ENCODE results near the gene PAPSS2.

PAPSS2 gene

DNA sequence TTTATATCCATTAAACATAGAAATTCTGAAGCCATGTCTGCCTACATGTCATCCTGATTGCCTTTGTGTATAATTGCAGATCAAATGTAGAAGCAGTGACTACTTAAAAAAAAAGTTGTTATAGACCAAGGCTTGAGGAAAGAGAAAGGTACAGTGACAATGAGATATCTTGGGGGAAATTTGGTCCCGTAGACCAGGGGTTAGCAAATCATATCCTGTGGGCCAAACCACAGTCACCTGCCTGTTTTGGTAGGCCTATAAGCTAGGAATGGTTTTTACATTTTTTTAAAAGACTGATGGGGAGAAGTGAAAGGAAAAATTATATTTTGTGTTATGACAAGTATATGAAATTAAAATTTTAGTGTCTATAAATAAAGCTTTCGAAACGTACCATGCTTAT is 12.9 kb downstream of the PAPSS2 start:
- no peak for DNase-seq

DNA sequence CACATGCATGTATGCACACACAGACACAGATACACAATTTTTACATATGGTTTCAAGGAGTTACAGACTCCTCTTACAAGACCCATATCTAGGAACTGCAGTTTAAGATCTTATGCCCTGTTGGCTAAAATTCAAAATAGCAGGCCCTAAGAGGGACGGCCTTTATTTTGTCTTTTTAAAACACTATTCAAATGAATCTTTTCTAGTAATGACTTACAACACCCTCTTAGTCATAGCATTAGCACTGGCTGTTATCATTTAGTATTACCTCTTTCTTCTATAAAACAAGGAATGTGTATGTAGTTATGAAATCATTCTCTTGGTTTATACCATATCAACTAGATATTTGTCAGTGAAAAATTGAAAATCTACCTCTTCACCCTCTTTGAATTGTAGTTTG is 15.3 kb downstream of the PAPSS2 start:
- DNase-seq = no peak

DNA sequence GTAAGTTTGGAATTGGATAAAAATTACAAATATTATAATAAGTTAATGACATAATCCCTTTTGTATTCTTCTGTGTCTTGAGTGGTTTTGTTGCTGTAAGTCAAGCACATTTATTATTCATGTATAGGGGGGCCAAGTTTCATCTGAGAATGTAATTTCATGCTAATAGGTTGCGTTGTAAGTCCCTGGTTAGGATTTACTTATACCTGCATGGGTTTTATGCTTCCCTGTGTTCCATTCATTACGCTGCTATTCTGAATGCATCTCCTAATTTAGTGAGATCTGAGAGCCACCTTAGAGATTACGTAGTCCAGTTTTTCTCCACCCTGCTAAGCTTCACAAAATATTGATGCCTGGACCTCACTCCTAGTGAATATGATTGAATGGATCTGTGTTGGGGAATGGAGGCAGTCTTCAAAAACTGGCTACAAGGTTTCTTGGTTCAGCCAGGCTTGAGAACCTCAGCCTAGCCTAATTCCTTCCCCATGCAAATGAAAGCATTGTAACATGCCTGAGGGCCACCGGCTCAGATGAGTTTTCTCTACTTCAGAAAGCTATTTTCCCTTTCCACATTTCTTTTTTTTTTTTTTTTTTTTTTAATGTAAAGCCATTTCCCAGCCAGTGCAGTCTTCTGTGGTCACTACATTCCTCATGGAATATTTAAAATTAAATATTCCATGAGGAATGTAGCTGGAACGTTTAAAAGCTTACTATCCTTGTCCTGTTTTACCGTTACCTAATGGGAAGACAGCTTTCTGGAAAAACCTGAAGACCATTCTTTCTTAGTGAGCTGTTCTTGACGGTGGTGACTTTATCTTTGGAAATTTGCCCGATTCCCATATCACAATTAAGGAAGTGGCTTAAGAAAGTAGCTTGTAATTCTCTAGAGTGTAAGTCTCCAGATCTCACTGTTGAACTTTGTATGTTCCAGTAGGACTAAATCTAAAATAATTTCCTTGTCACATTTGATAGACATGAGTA is 16.0 kb downstream of the PAPSS2 start:
- no peak for DNase-seq

DNA sequence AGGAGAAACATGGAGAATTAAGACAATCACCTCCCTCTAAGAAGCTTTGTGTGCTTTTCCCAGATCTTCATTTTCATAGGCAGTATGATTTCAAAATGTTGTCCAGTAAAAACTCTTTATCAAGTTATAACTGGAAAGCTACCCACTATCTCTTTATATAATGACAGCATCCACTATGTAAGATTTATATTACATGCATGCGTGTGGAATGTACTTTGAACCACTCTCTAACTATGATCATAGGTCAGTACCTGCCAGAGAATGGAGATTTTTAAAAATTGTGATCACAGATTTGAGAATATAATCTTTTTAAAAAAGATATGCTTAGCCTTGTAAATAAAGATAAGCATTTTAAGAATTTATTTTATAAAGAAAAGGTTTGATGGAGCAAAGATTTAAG is 17.9 kb downstream of the PAPSS2 start:
- no peak for DNase-seq

DNA sequence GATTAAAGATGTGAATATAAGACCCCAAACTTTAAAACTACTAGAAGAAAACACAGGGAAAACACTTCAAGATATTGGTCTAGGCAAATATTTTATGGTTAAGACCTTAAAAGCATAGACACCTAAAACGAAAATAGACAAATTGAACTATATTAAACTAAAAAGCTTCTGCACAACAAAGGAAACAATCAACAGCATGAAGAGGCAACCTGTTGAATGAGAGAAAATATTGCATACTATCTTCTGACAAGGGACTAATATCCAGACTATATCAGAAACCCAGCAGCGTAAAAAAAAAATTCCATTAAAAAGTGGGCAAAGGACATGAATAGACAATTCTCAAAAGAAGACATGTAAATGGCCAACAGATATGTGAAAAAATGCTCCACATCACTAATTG is 18.6 kb downstream of the PAPSS2 start:
- DNase-seq = no peak

DNA sequence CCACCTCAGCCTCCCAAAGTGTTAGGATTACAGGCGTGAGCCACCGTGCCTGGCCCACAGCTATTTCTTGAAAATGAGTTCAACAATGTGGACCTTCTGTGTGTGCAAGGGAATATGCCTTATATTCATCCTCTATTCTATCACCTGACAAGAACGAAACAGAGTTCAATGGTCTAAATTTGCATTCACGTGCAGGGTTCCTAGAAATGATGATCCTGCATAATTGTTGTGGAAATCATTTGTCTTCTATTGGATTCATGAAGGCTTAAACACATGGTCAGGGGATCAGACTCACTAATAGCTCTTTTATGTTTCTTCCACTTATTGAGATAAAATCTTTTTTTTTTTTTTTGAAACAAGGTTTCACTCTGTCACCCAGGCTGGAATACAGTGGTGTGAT is 23.7 kb downstream of the PAPSS2 start:
- no peak for DNase-seq

DNA sequence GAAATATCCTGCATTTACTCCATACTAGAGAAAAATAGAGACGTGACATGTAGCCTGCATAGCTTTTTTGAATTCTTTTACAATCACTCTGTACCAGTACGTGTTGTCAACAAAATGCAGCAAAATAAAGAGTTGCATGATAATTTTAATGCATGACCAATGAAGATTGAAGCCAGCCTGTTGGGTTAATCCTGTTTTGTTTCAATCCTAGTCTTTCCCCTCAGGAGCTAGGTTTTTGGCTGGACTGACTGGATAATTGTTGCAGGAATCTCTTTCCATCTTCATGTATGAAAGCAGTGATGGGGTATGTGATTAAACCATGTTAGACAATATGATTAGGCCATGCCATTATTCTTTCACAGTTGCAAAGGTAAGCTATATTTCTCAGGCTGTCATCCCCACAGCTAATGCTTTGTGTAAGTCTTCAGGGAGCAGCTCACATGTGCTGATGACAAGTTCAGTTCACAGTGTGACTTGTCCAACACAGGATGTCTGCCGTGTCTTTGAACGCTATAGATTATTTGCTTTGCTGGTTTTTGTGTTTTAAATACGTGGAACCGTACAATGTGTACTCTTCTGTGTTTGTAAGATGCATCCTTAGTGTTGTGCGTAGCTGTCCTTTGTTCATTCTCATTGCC is 24.4 kb downstream of the PAPSS2 start:
- no peak for DNase-seq

DNA sequence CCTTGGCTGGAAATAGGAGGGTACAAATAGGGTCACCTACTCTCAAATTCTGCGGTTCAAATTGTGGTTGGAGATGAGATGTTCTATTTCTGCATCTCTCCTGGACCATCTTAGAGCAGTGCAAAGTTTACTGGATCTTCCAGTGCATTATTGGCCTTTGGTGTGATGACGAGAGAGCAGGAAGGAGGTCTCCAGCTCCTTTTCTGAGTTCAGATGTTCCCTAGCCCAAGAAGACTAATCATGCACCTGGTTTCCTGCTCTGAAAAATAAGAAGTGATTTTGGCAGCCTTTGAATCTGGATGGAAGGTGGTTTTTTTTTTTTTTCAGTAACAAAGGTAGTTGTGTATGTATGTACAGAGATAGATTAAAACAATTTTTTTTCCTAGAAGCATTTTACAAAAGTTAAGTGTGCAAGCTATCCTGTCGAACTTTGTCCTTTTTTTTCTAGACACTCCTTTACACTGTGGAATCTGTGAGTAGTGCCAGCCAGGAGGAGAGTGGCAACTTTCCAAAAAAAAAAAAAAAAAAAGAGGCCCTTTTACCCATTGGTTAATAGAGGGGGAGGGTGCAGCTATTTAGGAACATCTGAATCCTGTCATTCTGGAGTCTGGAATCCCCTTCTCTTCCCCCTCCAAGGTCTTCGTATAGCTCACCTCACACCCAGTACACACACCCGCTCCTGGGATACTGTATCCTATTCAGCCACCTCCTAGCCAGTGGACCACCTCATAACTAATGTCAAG is 26.3 kb downstream of the PAPSS2 start:
- DNase-seq = no peak

DNA sequence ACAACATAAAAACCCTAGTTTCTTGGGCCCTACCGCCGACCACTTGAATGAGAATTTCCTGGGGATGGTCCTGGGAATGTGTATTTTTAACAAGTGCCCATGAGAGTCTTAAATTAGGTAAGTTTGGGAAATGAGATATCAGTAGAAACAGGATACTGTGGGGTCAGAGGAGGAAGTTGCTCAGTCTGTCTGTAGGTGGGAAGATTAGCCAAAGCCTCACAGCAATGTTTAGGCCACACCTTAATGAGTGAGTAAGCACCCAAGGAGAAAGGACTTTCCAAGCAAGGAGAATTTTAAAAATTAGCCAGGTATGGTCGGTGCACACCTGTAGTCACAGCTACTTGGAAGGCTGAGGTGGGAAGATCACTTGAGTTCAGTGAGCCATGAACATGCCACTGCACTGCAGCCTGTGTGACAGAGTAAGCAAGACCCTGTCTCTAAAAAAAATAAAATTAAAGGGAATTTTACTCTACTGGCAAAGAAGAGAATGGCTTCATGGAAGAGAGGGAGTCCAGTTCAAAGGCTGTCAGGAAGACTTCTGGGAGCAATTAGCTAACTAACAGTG is 31.9 kb downstream of the PAPSS2 start:
- no peak for DNase-seq

DNA sequence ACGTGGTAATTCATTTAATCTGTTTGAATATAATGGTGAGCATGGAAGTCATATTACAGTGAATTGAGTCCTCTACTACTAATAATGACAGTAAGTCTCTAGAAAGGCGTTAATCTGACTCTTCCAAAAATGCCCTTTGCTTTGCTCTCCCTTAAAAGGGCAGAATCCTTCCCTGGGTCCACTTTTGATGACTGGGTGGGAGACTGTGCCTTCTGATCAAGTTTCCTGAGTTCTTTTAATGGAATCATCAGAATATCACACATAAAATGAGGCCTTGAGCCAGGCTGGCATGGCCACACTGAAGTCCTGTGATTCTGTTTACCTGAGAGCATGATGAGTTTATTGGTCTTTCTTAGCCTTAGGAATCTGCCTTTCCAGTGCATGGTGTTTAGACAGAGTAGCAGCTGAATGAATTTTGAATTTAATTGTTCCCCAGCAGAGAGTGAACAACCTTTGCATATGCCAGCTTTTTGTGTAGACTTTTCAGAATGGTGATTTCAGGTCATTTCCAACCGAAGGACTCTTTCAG is 33.3 kb downstream of the PAPSS2 start:
- no peak for DNase-seq

DNA sequence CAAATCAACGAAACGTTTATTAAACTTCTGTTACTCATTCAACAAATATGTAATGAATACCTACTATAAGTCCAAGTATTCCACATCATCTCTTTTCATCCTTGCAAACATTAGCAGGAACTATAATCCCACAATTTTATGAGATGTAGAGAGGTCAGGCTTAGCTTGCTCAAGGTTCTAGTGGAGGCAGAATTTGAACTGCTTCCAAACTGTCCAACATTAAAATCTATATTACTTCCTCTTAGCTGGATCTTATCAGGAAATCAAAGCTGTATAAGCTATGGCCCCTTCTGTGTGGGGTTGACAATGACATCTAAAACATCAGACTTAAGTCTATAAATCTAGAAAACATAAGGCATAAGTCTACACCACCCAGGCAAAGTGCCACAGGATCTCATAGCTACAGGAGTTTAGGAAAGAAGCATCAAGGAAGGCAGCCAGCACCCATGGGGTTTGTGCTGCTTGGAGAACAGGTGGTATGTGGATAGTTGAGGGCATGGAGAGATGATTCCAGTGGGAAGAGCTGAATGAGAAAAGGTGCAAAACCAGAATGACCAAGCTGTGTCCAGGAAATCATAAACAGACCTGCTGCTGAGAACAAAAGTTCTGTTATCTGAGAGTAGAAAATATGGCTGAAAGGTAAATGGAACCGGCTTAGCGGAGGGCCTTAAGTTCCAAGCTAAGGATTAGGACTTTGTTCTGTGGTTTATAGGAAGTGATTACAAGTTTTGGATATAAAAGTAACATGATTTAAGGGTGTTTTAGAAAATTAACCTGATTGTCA is 34.5 kb downstream of the PAPSS2 start:
- no peak for DNase-seq

DNA sequence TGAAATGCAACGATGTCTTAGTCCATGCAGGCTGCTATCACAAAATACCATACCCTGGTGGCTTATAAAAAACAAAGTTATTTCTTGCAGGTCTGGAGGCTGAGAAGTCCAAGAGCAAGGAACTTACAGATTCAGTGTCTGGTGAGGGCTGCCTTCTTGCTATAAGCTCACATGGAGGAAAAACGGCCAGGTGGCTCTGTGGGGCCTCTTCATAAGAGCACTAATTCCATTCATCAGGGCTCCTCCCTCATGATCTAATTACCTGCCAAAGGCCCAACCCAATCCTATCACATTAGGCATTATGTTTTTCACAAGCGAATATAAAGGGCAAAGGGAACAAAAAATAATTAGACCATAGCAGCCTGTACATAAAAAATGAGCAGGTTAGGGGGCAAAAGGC is 35.4 kb downstream of the PAPSS2 start:
- DNase-seq = no peak

DNA sequence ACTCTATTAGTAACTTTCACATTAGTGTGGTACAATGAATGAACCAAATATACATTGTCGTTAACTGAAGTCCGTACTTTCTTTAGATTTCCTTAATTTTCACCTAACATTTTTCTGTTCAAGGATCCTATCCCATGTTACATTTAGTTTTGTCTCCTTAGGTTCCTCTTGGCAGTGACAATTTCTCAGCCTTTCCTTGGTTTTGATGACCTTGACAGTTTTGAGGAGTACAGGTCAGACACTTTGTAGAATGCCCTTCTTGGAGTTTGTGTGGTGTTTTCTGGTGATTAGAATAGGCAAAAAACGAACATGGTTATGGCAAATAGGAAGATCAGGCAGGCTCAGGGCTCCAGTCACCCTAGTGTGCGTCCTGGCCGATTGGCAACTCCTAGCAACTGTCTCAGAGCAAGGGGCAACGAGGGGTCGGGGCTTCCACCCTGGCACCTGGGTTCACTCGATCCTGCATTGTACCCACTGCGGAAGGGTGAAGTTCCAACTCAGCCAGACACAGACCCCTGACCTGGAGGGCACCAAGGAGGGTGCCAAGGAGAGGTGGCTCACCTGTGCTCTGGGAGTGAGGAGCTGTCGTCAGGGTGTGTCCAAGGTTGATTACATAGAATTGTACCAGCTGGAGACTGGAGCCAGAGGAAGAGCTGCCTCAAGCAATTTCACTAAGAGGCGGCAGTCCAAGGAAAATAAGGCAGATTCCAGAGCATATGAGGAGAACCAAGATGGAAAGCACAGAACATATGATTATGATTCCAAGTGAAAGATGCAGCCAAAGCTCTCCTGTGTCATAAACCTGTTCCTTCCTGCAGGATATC is 37.5 kb downstream of the PAPSS2 start:
- no peak for DNase-seq

DNA sequence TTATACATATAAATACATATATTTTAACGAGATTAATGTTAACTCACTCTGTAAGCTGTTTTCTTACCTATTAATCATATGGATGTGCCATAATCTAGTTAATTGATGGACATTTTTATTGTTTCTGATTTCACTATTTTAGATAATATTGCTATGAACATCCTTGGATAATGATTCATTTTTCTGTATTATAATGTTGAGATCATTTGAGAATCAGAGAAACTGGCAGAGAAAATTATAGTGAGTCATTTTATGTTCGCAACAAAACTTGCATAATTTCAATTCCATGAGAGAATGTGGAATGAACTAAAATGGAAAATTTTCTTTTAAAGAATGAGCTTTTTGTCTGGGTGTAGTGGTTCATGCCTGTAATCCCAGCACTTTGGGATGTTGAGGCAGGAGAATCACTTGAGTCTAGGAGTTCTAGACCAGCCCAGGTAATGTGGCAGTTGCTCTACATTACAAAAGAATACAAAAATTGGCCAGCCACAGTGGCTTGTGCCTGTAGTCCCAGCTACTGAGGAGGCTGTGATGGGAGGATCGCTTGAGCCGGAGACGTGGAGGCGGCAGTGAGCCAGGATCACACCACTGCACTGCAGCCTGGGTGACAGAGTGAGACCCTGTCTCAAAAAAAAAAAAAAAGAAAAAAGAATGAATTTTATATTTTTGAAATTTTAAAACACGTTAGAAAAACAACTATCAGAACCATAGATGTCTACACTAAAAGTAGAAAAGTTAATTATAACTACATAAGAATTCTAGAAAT is 40.5 kb downstream of the PAPSS2 start:
- no peak for DNase-seq

DNA sequence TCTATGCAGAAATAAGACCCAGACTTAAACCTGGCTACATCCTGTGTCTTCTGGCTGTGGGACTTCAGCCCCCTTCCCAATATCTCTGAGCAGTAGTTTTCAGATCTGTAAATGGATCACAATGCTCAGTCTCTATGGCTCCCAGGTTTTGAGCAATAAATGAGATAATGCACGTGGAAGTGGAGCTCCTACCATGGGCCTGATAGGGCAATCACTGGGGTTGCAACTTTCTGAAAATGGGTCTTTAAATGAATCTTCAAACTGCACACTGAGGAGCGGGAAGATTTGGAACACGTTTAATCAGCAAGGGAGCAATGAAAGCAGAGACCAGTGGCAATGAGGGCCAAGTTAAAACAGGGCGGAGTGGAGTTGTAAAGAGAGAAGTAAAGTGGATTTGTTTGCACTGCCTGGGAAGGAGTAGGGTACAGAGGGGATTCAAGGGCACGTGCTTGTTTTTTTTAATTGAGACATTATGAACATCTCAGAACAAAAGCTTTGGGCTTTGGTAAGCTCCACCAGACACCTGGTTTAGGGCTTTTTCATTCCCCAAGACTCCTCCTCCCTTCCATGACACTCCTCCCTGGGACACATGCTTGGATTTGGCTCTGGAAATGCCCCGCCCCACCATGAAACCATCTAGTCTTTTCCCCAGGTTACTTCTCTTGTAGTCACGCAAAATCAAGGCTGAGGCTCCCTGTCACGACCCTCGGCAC is 42.7 kb downstream of the PAPSS2 start:
- DNase-seq = no peak

DNA sequence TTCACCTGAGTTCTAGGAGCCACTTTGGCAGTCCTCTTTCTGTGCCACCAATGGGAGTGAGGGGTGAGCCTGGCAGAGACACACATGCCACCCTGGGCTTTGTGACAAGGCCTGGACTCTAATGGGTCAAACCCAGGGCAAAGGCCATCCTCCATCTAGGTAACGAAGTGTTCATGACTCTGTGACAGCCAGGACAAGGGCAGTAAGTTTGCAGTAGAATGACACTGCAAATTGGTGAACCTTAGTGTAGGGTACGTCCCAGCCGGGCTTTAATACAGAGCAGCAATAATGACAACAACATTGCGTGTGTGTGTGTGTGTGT is 43.3 kb downstream of the PAPSS2 start:
- DNase-seq = no peak

DNA sequence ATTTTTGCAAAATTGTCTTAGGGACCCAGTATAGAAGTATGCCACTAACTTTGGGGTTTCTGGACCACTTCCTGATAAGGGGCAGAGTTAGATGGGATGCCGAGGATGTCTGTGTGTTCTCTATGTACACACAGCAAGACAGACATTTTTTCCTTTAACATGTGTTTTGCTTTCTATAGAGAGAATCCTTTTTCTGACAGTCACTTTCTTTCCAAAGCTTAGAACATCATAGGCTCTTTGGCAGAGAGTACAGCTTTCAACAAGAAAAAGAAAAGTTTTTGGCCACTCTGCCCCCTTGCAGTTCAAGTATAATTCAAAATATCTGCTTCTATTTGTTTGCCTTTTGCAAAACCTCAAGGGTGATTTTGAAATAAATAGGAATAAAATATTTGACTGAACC is 44.1 kb downstream of the PAPSS2 start:
- no peak for DNase-seq

DNA sequence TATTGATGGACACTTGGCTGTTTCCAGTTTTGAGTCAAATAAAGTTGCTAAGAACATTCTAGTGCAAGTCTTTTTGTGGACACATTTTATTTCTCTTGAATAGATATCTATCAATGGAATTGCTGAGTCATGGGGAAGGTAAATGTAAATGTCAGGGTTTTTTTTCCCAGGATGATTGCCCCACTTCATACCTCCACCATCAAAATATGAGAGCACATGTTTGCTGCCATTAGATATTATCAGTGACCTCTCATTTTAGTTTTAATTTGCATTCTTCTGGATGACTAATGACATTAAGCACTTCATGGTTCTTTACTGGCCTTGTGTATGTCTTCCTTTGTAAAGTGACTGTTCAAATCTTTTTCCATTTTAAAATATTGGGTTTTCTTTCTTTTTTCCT is 45.7 kb downstream of the PAPSS2 start:
- DNase-seq = no peak

DNA sequence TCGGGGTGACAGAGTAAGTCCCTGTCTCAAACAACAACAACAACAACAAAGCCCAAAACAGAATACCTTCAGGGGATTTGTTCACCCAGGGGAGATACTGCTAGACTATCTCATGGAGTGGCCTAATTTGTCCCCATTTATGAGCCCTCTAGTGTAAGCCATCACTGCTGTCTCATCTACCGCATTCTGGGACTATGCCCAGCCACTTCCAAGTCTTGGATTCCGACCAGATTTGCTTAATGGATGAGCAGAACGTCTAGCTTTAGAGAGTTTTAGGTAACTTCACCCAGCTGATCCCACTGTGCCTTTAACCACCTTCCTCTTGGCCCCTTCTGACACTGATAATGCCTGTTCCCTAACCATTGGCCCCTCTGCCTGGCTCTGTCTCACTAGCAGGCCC is 47.1 kb downstream of the PAPSS2 start:
- DNase-seq = no peak

DNA sequence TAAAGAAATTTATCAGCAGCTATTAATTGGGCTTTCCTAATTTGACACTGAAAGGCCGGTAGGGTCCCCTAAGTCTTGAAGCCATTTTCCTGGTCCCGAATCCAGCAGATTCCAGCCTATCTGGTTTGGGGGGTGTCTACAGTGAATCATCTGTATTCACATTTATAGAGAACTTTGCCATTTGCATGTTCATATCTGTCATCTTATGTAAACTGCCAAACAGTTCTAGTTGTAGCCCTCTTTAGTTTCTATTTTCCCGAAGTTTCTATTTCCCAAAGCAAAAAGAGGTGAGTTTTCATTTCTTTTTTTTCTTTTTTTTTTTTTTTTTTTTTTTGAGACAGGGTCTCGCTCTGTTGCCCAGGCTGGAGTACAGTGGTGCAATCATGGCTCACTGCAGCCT is 47.6 kb downstream of the PAPSS2 start:
- no peak for DNase-seq
